ENCODE results near the gene DMBT1. TPM values are rescaled to one million over a fixed set of nuclear protein-coding genes. Genes with fewer than 3 reads are reported as not detected.

Gene DMBT1
- total and polyA plus RNA-seq, 10 of the 15 experiments (the other 5 are each of a cell fraction or from before 2014, with no cell fraction given), result under 0.01 to 0.13 (median 0.03) TPM; not detected in 5

- H3K4me3 ChIP-seq, result no peak overlapping the region
- BruUV-seq (replicated peaks), result no TSS peak
- H3K4me2 ChIP-seq (ENCODE audit: control insufficient read depth, insufficient read depth), result no peak overlapping the region
- H3K9me3 ChIP-seq (replicated peaks; ENCODE audit: control insufficient read depth, insufficient read depth, low read length), result no peaks in the 10 kb centered on the region
- no peaks in the 10 kb centered on the region for H3K79me2 ChIP-seq (ENCODE audit: control insufficient read depth, insufficient read depth, low read length)
- H3K36me3 ChIP-seq (ENCODE audit: control insufficient read depth in 2 of 2, insufficient read depth in 2 of 2, low read length in 1 of 2), result no peaks in the 10 kb centered on the region
- TF ChIP-seq PBX3 (IDR thresholded peaks at IDR 0.05; ENCODE audit: insufficient replicate concordance, low read depth, low read length) (no peak), PKNOX1 (IDR thresholded peaks at IDR 0.05) (no peak), JUNB (IDR thresholded peaks at IDR 0.05) (no peak), ZBTB4 (CRISPR knock-in tag; IDR thresholded peaks at IDR 0.05) (no peak), SMARCA5 (IDR thresholded peaks at IDR 0.05) (no peak), EED (IDR thresholded peaks at IDR 0.05; ENCODE audit: low read depth) (no peak), RAD51 (IDR thresholded peaks at IDR 0.05) (no peak)
- H2AFZ ChIP-seq (ENCODE audit: control insufficient read depth, low read depth, low read length), result no peak overlapping the region
- FAIRE-seq (no peak), DNase-seq (ENCODE audit: low read depth, low spot score) (no peak), ATAC-seq (no peak)
- no peak overlapping the region for H3K9ac ChIP-seq (ENCODE audit: control insufficient read depth, insufficient read depth, low read length)
- WGBS (ENCODE audit: insufficient coverage, insufficient replicate concordance, low lambda C conversion rate, missing lambda C conversion rate), result 1% methylated on average over 6 of the region's 6 CpGs
- ChIA-PET CTCF (interaction anchor here (1.7 kb wide), 1 partner anchor 11 kb away, joined by 11 read pairs; no protein-coding TSS in a partner anchor), POLR2A (no interaction called here), SMC1A (ENCODE audit: uncharacterized antibody, unreplicated experiment) (no interaction called here), RAD21 (ENCODE audit: unreplicated experiment) (no interaction called here)
- no peaks in the 10 kb centered on the region for H4K20me1 ChIP-seq (ENCODE audit: control insufficient read depth, insufficient read depth)
- peaks cover 0 to 4% of the 10 kb centered on the region in 2 experiments; a peak in 1 of 4 replicates for H3K27me3 ChIP-seq (replicated peaks in 1 of 2; ENCODE audit: control insufficient read depth in 2 of 2, insufficient read depth in 2 of 2, low read length in 1 of 2)
- H3K4me1 ChIP-seq (ENCODE audit: control insufficient read depth, insufficient read depth, low read length), result no peaks in the 10 kb centered on the region
- intact Hi-C loops (cut with micrococcal nuclease; ENCODE audit: unreplicated experiment) (no loop called here), in situ Hi-C loops (cut with MboI) (no loop called here)
- no peak overlapping the region for H3K27ac ChIP-seq (ENCODE audit: control insufficient read depth, insufficient read depth)
Measured at GRCh38 chr10:122638106-122638505, 77.6 kb downstream of the DMBT1 start.

All from GM12878 (cell line).